Left ventricle myocardium superior (tissue), 1 donor: ENCODE results near the gene SPAG5. TPM values are rescaled to one million over a fixed set of nuclear protein-coding genes. Genes with fewer than 3 reads are reported as not detected.
"Not testable (repeated sequence)": the region's sequence is repeated elsewhere in the genome, so short reads cannot be mapped to it uniquely, and the experiment has no call there.

ENCODE experiments used
- ATAC-seq: fragments of 200-7000 bp; cut with Tn5 transposase; one replicate; pipeline ENCODE4 v1.9.1; 2020; ENCODE audit warnings: mild to moderate bottlenecking, moderate library complexity
- DNase-seq: peaks from one replicate; pipeline ENCODE4 v3.0.0-alpha.2; 2020
- intact Hi-C: fragments of 100-400 bp; cut with micrococcal nuclease; formaldehyde crosslinking; loops from one replicate; pipeline ENCODE4 v1.11.0; 2022
- total RNA-seq: library from RNA; stranded (reverse); fragmentation: NEBNext Ultra II Directional; extraction: Animal tissue kit (Norgen Biotek cat#: 25700); gene quantifications from one replicate; pipeline ENCODE4 v1.2.1, GENCODE V29; 2021
- donor health status: DM: no; HTN: yes; CAD: no; lungs with severe emphysema.

The SPAG5 gene
- total RNA-seq, 1 donor from 2014 or later: 1.1 TPM

DNA sequence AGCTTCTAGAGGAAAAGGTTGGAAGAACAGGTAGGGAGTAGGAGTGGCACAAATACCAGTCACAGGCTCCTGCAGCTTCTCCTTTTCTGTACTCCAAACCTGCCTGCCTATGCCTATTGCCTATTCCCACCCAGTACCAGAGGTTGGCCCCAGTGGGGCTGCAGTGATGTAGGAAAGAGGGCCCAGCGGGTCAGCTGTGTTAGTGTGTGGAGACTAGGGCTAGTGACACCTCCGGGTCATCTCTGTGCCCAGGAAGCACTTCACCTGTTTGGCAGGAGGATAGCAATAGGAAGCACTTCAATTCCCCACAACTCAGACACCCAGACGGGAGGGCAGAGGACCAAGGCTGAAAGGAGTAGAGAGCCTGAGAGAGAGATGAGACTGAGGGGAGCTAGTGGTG lies 22.8 kb downstream of the SPAG5 start:
- DNase-seq, intact Hi-C loops, ATAC-seq: not testable (repeated sequence)

GRCh38 chr17:28575126-28575795 lies 23.6 kb downstream of the SPAG5 start:
- peak; percentile 76 for ATAC-seq
- intact Hi-C loops: no loop called here
- peak; percentile 89 for DNase-seq

DNA sequence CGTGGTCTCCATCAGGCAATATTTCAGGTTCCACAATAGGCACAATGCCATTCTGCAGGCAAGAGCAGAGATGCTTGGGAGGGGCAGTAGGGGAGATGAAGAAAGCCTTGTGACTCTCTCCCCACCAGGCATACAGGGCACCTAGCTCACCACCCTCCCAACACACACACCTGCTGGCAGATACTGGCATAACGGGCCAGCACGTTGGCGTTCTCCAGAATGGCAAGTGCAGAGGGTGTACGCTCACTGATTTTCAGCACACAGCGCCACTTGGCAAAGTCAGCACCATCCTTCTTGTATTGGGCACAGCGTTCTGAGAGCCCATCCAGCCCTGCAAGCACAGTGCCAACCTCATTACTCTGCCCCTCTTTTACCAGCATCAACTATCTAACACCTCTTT lies 24.3 kb downstream of the SPAG5 start:
- ATAC-seq (peak; percentile 0), DNase-seq (peak; percentile 51)
- intact Hi-C loops: no loop called here

DNA sequence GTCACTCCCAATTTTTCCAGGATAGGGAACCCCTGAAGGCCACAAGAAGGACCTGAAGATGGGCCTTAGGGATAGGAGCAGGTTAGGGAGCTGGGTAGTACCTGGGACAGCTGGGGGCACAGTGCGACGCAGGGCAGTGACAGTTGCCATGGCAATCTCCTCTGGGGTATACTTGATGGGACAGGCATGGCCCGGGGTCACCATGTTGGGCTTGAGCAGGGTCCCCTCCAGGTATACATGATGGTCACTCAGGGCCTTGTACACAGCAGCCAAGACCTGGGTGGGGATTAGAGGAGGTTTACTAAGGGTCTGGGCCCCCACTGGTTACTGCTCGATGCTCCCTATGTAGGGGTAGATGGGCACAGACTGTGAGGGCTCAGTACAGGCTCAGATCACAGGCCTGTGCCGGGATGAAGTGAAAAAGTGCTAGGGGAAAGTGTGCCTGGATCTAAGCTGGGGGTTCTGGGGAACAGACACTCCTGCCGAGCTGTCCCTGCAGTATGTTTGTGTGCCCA lies 24.8 kb downstream of the SPAG5 start:
- DNase-seq (no peak), ATAC-seq (no peak)
- intact Hi-C loops: no loop called here

GRCh38 chr17:28573521-28573920 lies 25.3 kb downstream of the SPAG5 start:
- no peak for DNase-seq
- ATAC-seq: no peak
- intact Hi-C loops: no loop called here

GRCh38 chr17:28573040-28573380 lies 25.8 kb downstream of the SPAG5 start:
- ATAC-seq (no peak), DNase-seq (no peak)
- intact Hi-C loops: no loop called here

DNA sequence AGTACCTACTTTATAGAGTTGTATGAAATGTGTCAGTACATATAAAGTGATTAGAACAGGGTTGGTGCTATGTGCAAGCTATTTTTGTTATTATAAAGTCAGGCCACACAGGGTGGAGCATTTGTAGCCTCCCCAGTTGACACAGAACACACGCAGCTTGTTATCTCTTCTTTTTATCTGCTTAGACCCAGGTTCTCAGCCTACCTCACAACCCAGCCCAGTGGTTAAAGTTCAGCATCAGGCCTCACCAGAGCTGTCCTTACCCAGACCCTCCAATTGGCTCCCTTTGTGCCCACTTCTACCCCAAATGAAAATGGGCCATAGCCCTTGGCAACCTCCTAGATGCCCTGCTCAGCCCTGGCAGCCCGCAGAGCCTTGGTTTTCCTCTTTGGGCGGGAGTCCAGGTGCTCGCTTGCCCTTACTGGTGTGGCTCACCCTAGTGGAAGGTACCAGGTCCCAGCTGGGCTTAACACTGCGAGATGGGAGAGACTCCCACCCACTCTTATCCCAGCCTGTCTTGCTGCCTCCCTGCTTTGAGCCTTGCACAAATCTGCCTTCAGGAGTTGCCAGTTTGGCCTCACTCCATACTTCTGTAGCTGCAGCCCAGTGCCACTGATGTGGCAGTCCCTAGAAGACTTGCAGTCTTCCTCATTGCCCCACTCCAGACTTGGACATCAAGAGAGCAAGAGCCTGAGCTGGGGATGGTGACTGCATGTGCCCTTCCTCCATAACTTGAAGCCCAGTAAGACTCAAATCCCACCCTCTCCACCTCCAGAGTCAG lies 26.4 kb downstream of the SPAG5 start:
- DNase-seq: peak; percentile 38
- no peak for ATAC-seq
- intact Hi-C loops: no loop called here

GRCh38 chr17:28571361-28572122 lies 27.3 kb downstream of the SPAG5 start, which contains the start of gene PIGS:
Gene PIGS, minus strand, starts transcription at chr17:28571524. Its CDS starts 28 bp downstream, at chr17:28571496.
- peak; percentile 97 for DNase-seq
- intact Hi-C loops: no loop called here
- ATAC-seq: peak; percentile 89

DNA sequence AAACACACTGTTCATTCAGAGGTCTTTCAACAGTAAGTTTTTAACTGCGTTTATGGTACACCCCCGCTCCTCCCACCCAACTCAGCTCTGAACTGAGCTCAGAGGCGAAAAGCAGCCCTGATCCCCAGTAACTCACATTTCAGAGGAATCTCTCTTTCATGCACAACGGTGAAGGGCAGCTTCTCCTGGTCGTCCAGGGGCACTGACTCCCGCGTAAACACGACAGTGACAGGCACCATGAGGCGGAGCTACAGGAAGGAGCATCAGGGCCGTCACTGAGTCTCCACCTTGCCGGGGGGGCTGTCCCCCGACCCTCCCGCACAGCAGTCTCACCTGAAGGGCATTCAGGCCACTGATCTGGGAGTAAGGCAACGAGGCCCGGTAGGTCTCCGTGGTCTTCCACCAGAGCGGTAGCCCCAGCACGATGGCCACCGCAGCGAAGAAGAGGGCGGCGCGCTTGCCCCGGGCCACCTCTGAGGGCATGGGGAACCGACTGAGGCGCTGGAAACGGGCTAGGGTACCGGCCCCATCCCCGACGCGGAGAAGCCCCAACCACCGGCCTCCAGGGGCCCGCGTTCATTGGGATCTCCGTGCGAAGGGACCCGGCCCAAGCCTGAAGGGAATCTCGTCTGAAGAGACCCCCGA lies 28.0 kb downstream of the SPAG5 start:
- intact Hi-C loops: no loop called here
- DNase-seq (peak; percentile 44), ATAC-seq (peak; percentile 4)

DNA sequence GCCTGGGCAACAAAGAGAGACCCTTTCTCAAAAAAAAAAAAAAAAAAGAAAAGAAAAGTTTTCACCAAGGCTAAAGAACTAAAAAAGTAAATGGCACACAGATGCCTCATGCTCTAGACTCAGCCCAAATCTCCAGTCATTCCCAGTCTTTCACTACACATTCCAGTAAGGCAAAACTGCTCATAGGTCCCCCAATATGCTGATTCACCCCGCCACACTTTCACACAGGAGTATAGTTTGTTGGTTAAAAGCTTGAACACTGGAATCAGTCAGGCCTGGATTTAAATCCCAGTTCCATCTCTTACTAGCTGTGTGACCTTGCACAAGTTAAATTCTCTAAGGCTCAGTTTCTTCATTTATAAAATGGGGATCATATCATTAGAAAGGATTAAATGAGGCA lies 29.4 kb downstream of the SPAG5 start:
- ATAC-seq: no peak
- no peak for DNase-seq

DNA sequence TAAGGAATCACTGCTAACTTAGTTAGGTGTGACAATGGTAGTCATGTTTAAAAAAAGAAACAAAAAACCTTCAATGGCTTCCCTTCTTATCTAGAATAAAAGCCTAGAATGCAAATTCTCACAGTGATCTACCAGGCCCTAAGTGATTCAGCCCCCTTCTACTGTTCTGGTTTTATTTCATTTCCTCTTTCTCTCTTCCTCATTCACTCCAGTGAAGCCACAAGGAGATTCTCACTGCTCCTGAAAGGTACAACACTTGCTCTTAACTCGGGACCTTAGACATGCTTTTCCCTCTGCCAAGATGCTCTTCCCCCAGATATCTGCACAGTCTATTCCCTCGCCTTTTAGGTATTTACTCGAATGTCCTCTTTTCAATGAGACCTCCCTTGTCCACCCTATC lies 31.2 kb downstream of the SPAG5 start:
- intact Hi-C loops: no loop called here
- ATAC-seq (no peak), DNase-seq (no peak)

More for the DNA sequence above, 29.4 kb downstream of the SPAG5 start:
- intact Hi-C loops: no loop called here

DNA sequence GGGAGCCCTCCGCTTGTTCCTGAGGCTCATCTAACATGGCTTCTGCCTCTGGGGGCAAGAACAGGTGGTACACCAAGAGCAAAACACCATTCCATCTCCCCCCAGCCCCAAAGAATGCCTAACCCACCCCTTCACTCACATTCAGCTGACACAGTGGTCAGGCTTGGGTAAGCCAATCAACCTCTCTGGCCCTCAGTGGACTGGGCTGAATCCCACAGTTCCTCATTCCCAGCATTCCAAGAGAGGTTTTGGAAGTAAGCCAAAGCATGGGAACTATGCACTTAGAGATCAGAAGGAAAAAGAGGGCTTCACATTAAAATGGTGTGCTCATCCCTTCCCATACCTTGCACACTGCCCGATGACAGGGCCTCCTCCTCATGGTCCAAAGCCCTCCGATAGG lies 35.4 kb downstream of the SPAG5 start:
- ATAC-seq: no peak
- no peak for DNase-seq
- intact Hi-C loops: no loop called here

DNA sequence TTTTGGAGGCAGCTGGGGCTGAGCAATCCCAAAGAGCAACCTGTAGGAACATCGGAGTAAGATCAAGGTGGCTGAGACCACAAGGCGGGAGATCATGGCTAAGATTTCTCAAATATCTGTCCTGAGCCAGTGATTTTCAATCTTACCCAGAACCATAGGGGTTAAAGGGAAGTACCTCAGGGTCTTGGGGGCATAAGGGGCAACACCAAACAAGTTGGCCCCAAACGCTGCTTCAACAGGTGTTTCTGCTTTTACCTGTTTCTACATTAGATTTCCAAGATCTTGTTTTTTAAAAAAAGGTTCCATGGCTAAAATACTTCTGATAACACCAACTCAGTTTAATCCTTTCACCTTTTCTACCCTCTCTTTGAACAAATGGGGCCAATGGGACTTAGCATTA lies 43.8 kb downstream of the SPAG5 start:
- intact Hi-C loops: no loop called here
- ATAC-seq: no peak
- DNase-seq: no peak

DNA sequence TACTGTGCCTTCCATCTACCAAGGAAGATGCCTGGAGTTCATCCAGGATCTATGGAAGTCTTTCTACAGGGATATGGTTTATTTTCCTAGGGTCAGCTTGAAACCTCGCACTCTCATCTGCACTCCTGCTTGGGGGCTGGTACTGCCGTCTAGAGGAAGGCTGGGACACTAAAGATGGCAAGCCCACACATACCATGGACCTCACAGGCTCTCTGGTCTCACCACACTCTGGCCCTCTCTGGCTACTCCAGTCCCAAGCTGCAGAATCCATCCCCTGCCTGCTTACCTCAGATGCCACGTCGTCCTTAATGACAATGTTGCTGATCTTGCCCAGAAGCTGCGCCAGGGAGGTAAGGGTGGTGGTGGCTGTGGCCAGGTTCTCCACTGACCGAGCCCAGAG lies 44.3 kb downstream of the SPAG5 start:
- DNase-seq: no peak
- intact Hi-C loops: no loop called here
- no peak for ATAC-seq

GRCh38 chr17:28553000-28553505 lies 45.8 kb downstream of the SPAG5 start:
- no peak for DNase-seq
- intact Hi-C loops: no loop called here
- ATAC-seq: no peak

DNA sequence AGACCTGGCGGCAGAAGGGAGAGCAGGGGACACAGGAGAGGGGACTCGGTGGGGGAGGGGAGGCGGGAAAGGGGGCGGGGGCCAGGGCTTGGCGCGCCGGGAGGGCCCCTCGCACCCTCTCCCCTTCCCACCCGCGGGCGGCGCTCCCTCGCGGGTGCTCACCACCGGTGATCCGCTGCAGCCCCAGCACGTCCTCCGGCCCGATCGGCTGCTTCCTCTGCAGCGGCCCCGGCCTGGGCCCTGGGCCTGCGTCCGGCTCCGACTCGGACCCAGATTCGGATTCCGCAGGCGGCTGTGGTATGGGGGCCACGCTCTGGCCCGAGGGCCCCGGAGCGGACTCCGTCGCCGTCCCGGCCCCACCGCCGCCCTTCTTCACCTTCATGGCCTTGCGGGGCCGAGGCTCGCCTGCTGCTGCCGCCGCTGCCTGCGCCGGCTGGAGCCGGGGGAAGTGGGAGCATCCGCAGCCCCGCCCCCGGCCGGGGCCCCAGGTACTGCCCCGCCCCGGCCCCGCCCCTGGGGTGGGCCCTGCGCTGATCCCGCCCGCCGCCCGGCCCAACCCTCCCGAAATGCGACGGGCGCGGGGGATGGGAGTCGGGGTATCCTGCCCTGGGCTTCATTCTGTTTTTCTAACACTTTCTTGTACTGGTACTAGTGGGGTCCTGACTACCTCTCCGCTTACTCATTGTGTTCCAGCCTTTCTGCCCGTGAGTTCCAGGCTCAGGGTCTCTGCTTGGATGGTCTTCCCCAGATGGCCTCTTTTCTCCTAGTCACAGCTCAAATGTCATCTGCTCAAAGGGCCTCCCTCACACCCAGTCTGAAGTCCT lies 46.4 kb downstream of the SPAG5 start, which contains the start of gene UNC119:
TSS of gene UNC119 (minus strand) at position 449 of the 824 bp plus-strand sequence. CDS start at position 382, 67 bp downstream.
- intact Hi-C loops: no loop called here
- peak; percentile 91 for DNase-seq

DNA sequence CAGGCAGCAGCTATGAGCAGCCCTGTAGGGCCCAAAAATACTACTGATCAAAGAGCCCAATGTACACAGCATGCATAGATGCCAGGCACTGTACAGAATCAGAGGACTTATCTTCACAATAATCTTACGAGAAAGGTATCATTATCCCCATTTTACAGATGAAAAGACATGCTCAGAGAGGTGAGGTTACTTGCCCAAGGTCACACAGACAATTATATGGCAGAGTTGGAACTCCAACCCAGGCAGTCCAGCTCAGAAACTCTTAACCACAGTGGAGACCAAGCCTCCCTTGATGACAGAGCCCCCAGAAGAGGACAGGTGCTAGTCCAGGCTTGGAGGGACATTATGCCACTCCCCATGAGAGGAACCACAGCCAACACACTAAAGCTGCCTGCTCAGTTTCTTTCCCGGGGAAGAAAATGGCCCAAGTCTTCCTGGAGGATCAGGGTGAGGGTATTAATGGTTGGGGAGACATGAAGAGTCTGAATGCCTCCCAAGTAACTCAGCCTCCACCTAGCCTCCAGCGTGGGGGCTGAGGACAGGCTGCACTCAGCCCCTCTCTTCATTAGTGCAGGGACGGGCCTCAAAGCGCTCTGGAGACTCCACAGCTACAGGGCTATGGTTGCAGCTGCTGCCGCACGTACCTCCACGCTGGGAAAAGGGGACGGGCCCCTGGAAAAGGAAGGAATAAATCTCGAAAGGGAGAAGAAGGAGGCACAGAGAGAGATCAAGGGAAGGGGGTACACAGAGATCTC lies 47.2 kb downstream of the SPAG5 start:
- ATAC-seq: peak; percentile 25

More for the DNA sequence above, 46.4 kb downstream of the SPAG5 start, which contains the start of gene UNC119:
- ATAC-seq: peak; percentile 97

More for the DNA sequence above, 47.2 kb downstream of the SPAG5 start:
- intact Hi-C loops: no loop called here
- no peak for DNase-seq
